CD1c-positive myeloid dendritic cell (primary cell): ENCODE results near the gene PHETA1.

Source experiments
- DNase-seq: peaks from one replicate; pipeline ENCODE4 v3.0.0-alpha.2; 2016; ENCODE audit errors: extremely low spot score

The PHETA1 gene

GRCh38 chr12:111368788-111369495 lies at the start of gene PHETA1:
TSS of gene PHETA1 (minus strand) at chr12:111369095. CDS start at chr12:111363427, 5,668 bp downstream.
- DNase-seq: peak; percentile 93

GRCh38 chr12:111418594-111418880 lies 49.6 kb upstream of the PHETA1 start:
- DNase-seq: no peak

GRCh38 chr12:111417784-111418593 lies 49.1 kb upstream of the PHETA1 start:
- no peak for DNase-seq

- DNase-seq: no peak
Measured at GRCh38 chr12:111417290-111417689, 48.4 kb upstream of the PHETA1 start.

GRCh38 chr12:111414711-111415252 lies 45.9 kb upstream of the PHETA1 start:
- no peak for DNase-seq

- DNase-seq: peak; percentile 83
Measured at GRCh38 chr12:111413442-111414086, 44.7 kb upstream of the PHETA1 start.

GRCh38 chr12:111412830-111413441 lies 44.0 kb upstream of the PHETA1 start:
- no peak for DNase-seq

GRCh38 chr12:111412007-111412829 lies 43.3 kb upstream of the PHETA1 start:
- DNase-seq: no peak

GRCh38 chr12:111411185-111411764 lies 42.4 kb upstream of the PHETA1 start:
- no peak for DNase-seq

- peak; percentile 49 for DNase-seq
Measured at GRCh38 chr12:111410431-111411184, 41.7 kb upstream of the PHETA1 start.

- DNase-seq: peak; percentile 71
Measured at GRCh38 chr12:111409780-111410430, 41.0 kb upstream of the PHETA1 start.

GRCh38 chr12:111409403-111409779 lies 40.5 kb upstream of the PHETA1 start:
- DNase-seq: no peak

- DNase-seq: no peak
Measured at GRCh38 chr12:111408686-111409402, 39.9 kb upstream of the PHETA1 start.

- peak; percentile 68 for DNase-seq
Measured at GRCh38 chr12:111408116-111408440, 39.2 kb upstream of the PHETA1 start.

GRCh38 chr12:111407377-111408115 lies 38.7 kb upstream of the PHETA1 start:
- DNase-seq: no peak

GRCh38 chr12:111406474-111407376 lies 37.8 kb upstream of the PHETA1 start:
- DNase-seq: peak; percentile 87

- no peak for DNase-seq
Measured at GRCh38 chr12:111405859-111406473, 37.1 kb upstream of the PHETA1 start, which contains the start of gene SH2B3. TSS of gene SH2B3 (plus strand) at chr12:111405923. CDS start at chr12:111418146, 12,223 bp downstream.
